ENCODE data around the gene CAPN12. TPM values are rescaled to one million over a fixed set of nuclear protein-coding genes. Genes with fewer than 3 reads are reported as not detected.
"Not testable (repeated sequence)": the region's sequence is repeated elsewhere in the genome, so short reads cannot be mapped to it uniquely, and the experiment has no call there.

CAPN12 gene
- total and polyA plus RNA-seq, 7 experiments from 2014 or later, result 0.84 to 5.1 (median 2.6) TPM; not detected in 1

- H3K27me3 Mint-ChIP-seq; H3K27me3 ChIP-seq (ENCODE audit: control insufficient read depth in 2 of 2, insufficient read depth in 2 of 2, low read length in 2 of 2); H3K27ac ChIP-seq (ENCODE audit: low read depth, low read length); intact Hi-C loops (cut with micrococcal nuclease); H3K36me3 ChIP-seq (ENCODE audit: control insufficient read depth in 2 of 3, insufficient read depth in 3 of 3, low read length in 3 of 3); H3K4me3 Mint-ChIP-seq; H3K4me1 ChIP-seq (ENCODE audit: control insufficient read depth in 2 of 2, insufficient read depth in 2 of 2, low read length in 2 of 2); DNase-seq; H3K4me3 ChIP-seq (ENCODE audit: low read length); H3K9me3 ChIP-seq (ENCODE audit: control insufficient read depth in 2 of 3, low read length in 3 of 3); ATAC-seq; H3K36me3 Mint-ChIP-seq; H3K4me1 Mint-ChIP-seq; H3K9me3 Mint-ChIP-seq; POLR2A ChIA-PET: not testable (repeated sequence)
- CTCF ChIA-PET, result interaction anchor here (0.5 to 0.6 kb wide), 2 partner anchors 22 to 36 kb away, joined by 3 to 4 read pairs; no protein-coding TSS in a partner anchor
- peak overlapping the region in 1 of 9 donors; percentile 41 for H3K27ac Mint-ChIP-seq
These were observed 17.7 kb upstream of the CAPN12 start for GRCh38 chr19:38761884-38762389.

- H3K27ac ChIP-seq (ENCODE audit: low read depth, low read length); H3K36me3 ChIP-seq (ENCODE audit: control insufficient read depth in 2 of 3, insufficient read depth in 3 of 3, low read length in 3 of 3); POLR2A ChIA-PET; H3K4me1 Mint-ChIP-seq; intact Hi-C loops (cut with micrococcal nuclease); H3K4me3 Mint-ChIP-seq; H3K27me3 ChIP-seq (ENCODE audit: control insufficient read depth in 2 of 2, insufficient read depth in 2 of 2, low read length in 2 of 2); H3K27me3 Mint-ChIP-seq; DNase-seq; H3K9me3 ChIP-seq (ENCODE audit: control insufficient read depth in 2 of 3, low read length in 3 of 3); H3K4me1 ChIP-seq (ENCODE audit: control insufficient read depth in 2 of 2, insufficient read depth in 2 of 2, low read length in 2 of 2); H3K9me3 Mint-ChIP-seq; H3K36me3 Mint-ChIP-seq; ATAC-seq; H3K27ac Mint-ChIP-seq; H3K4me3 ChIP-seq (ENCODE audit: low read length): not testable (repeated sequence)
- CTCF ChIA-PET, result interaction anchor here (1.7 kb wide), 1 partner anchor 9 kb away, joined by 6 read pairs; no protein-coding TSS in a partner anchor
These were observed 16.7 kb upstream of the CAPN12 start for GRCh38 chr19:38760805-38761517.

- no peak for DNase-seq
- H3K27me3 Mint-ChIP-seq, result peaks cover 0 to 5% (median 0%) of the 10 kb centered on the region in 5 donors
- intact Hi-C loops (cut with micrococcal nuclease), result no loop called here
- H3K4me3 Mint-ChIP-seq, result no peak overlapping the region
- Histone ChIP-seq H3K4me3 (ENCODE audit: low read length) (no peak overlapping the region), H3K36me3 (ENCODE audit: control insufficient read depth in 2 of 3, insufficient read depth in 3 of 3, low read length in 3 of 3) (no peaks in the 10 kb centered on the region), H3K27me3 (ENCODE audit: control insufficient read depth in 2 of 2, insufficient read depth in 2 of 2, low read length in 2 of 2) (no peaks in the 10 kb centered on the region), H3K9me3 (ENCODE audit: control insufficient read depth in 2 of 3, low read length in 3 of 3) (no peaks in the 10 kb centered on the region), H3K4me1 (ENCODE audit: control insufficient read depth in 2 of 2, insufficient read depth in 2 of 2, low read length in 2 of 2) (no peaks in the 10 kb centered on the region), H3K27ac (ENCODE audit: low read depth, low read length) (no peak overlapping the region)
- ChIA-PET POLR2A (no interaction called here), CTCF (no interaction called here)
- peaks cover 0 to 5% (median 0%) of the 10 kb centered on the region in 11 donors for H3K9me3 Mint-ChIP-seq
- no peak for ATAC-seq
- no peak overlapping the region for H3K27ac Mint-ChIP-seq
- peaks cover 0 to 3% (median 0%) of the 10 kb centered on the region in 7 donors for H3K4me1 Mint-ChIP-seq
- H3K36me3 Mint-ChIP-seq, result no peaks in the 10 kb centered on the region
These were observed 15.3 kb upstream of the CAPN12 start for GRCh38 chr19:38759590-38760003.

- intact Hi-C loops (cut with micrococcal nuclease); H3K36me3 ChIP-seq (ENCODE audit: control insufficient read depth in 2 of 3, insufficient read depth in 3 of 3, low read length in 3 of 3); POLR2A ChIA-PET; H3K27me3 ChIP-seq (ENCODE audit: control insufficient read depth in 2 of 2, insufficient read depth in 2 of 2, low read length in 2 of 2); DNase-seq; H3K4me3 ChIP-seq (ENCODE audit: low read length); H3K9me3 Mint-ChIP-seq; H3K4me1 Mint-ChIP-seq; H3K27ac ChIP-seq (ENCODE audit: low read depth, low read length); H3K4me3 Mint-ChIP-seq; H3K27ac Mint-ChIP-seq; ATAC-seq; CTCF ChIA-PET; H3K9me3 ChIP-seq (ENCODE audit: control insufficient read depth in 2 of 3, low read length in 3 of 3); H3K4me1 ChIP-seq (ENCODE audit: control insufficient read depth in 2 of 2, insufficient read depth in 2 of 2, low read length in 2 of 2); H3K36me3 Mint-ChIP-seq: not testable (repeated sequence)
- H3K27me3 Mint-ChIP-seq, result peaks cover 0 to 18% (median 0%) of the 10 kb centered on the region in 5 donors
These were observed 9.9 kb upstream of the CAPN12 start for GRCh38 chr19:38754196-38754595.

GRCh38 chr19:38753783-38754182 lies 9.5 kb upstream of the CAPN12 start:
- H3K36me3 Mint-ChIP-seq; H3K4me3 Mint-ChIP-seq; POLR2A ChIA-PET; H3K4me3 ChIP-seq (ENCODE audit: low read length); H3K4me1 Mint-ChIP-seq; CTCF ChIA-PET; ATAC-seq; H3K9me3 Mint-ChIP-seq; H3K27ac Mint-ChIP-seq; H3K9me3 ChIP-seq (ENCODE audit: control insufficient read depth in 2 of 3, low read length in 3 of 3); DNase-seq; H3K4me1 ChIP-seq (ENCODE audit: control insufficient read depth in 2 of 2, insufficient read depth in 2 of 2, low read length in 2 of 2); H3K27me3 ChIP-seq (ENCODE audit: control insufficient read depth in 2 of 2, insufficient read depth in 2 of 2, low read length in 2 of 2); H3K36me3 ChIP-seq (ENCODE audit: control insufficient read depth in 2 of 3, insufficient read depth in 3 of 3, low read length in 3 of 3); intact Hi-C loops (cut with micrococcal nuclease); H3K27ac ChIP-seq (ENCODE audit: low read depth, low read length): not testable (repeated sequence)
- peaks cover 0 to 18% (median 0%) of the 10 kb centered on the region in 5 donors for H3K27me3 Mint-ChIP-seq

GRCh38 chr19:38745316-38745715 lies 1.0 kb upstream of the CAPN12 start:
- Mint-ChIP-seq H3K4me1 (peaks cover 0 to 3% (median 0%) of the 10 kb centered on the region in 7 donors), H3K9me3 (peaks cover 0 to 1% (median 0%) of the 10 kb centered on the region in 11 donors), H3K27ac (peak overlapping the region in 1 of 9 donors; percentile 43), H3K27me3 (peaks cover 0 to 8% (median 0%) of the 10 kb centered on the region in 5 donors), H3K36me3 (no peaks in the 10 kb centered on the region), H3K4me3 (no peak overlapping the region)
- DNase-seq (no peak), ATAC-seq (no peak)
- Histone ChIP-seq H3K4me1 (ENCODE audit: control insufficient read depth in 2 of 2, insufficient read depth in 2 of 2, low read length in 2 of 2) (no peaks in the 10 kb centered on the region), H3K27ac (ENCODE audit: low read depth, low read length) (no peak overlapping the region), H3K36me3 (ENCODE audit: control insufficient read depth in 2 of 3, insufficient read depth in 3 of 3, low read length in 3 of 3) (no peaks in the 10 kb centered on the region), H3K27me3 (ENCODE audit: control insufficient read depth in 2 of 2, insufficient read depth in 2 of 2, low read length in 2 of 2) (no peaks in the 10 kb centered on the region), H3K9me3 (ENCODE audit: control insufficient read depth in 2 of 3, low read length in 3 of 3) (no peaks in the 10 kb centered on the region), H3K4me3 (ENCODE audit: low read length) (no peak overlapping the region)
- ChIA-PET CTCF (no interaction called here), POLR2A (no interaction called here)
- intact Hi-C loops (cut with micrococcal nuclease), result no loop called here

GRCh38 chr19:38744874-38745273 lies 600 bp upstream of the CAPN12 start:
- ChIA-PET POLR2A (no interaction called here), CTCF (no interaction called here)
- H3K36me3 Mint-ChIP-seq, result no peaks in the 10 kb centered on the region
- intact Hi-C loops (cut with micrococcal nuclease), result no loop called here
- no peak overlapping the region for H3K4me3 Mint-ChIP-seq
- Histone ChIP-seq H3K4me3 (ENCODE audit: low read length) (no peak overlapping the region), H3K36me3 (ENCODE audit: control insufficient read depth in 2 of 3, insufficient read depth in 3 of 3, low read length in 3 of 3) (no peaks in the 10 kb centered on the region), H3K9me3 (ENCODE audit: control insufficient read depth in 2 of 3, low read length in 3 of 3) (no peaks in the 10 kb centered on the region), H3K27ac (ENCODE audit: low read depth, low read length) (no peak overlapping the region), H3K4me1 (ENCODE audit: control insufficient read depth in 2 of 2, insufficient read depth in 2 of 2, low read length in 2 of 2) (peaks cover 0 to 3% of the 10 kb centered on the region in 2 donors), H3K27me3 (ENCODE audit: control insufficient read depth in 2 of 2, insufficient read depth in 2 of 2, low read length in 2 of 2) (no peaks in the 10 kb centered on the region)
- H3K27me3 Mint-ChIP-seq, result peaks cover 0 to 4% (median 0%) of the 10 kb centered on the region in 5 donors
- no peak for ATAC-seq
- no peak for DNase-seq
- H3K27ac Mint-ChIP-seq, result no peak overlapping the region
- peaks cover 0 to 3% (median 0%) of the 10 kb centered on the region in 7 donors for H3K4me1 Mint-ChIP-seq
- H3K9me3 Mint-ChIP-seq, result peaks cover 0 to 1% (median 0%) of the 10 kb centered on the region in 11 donors

All from naive thymus-derived CD4-positive, alpha-beta T cell (primary cell).